Left hindlimb (tissue), 1 donor: Measurements from ENCODE around the gene SAP25.

Source experiments
- DNase-seq: peaks from one replicate; pipeline ENCODE4 v3.0.0-alpha.2; 2018

Gene SAP25

GRCh38 chr7:100573691-100574361 is at the start of gene SAP25:
SAP25 (minus strand) TSS chr7:100573900; CDS start chr7:100573742, 158 bp downstream.
- DNase-seq, result no peak

- no peak for DNase-seq
These were observed 47.9 kb upstream of the SAP25 start for GRCh38 chr7:100621554-100621953.

GRCh38 chr7:100620804-100621203 is 47.1 kb upstream of the SAP25 start:
- no peak for DNase-seq

GRCh38 chr7:100620239-100620638 is 46.5 kb upstream of the SAP25 start:
- no peak for DNase-seq

- no peak for DNase-seq
These were observed 40.7 kb upstream of the SAP25 start for GRCh38 chr7:100614308-100614861.

- no peak for DNase-seq
These were observed 39.9 kb upstream of the SAP25 start for GRCh38 chr7:100613412-100614175.

GRCh38 chr7:100612730-100613390 is 39.2 kb upstream of the SAP25 start:
- DNase-seq, result peak; percentile 58

- DNase-seq, result peak; percentile 99
These were observed 38.5 kb upstream of the SAP25 start, which contains the start of gene MOSPD3 for GRCh38 chr7:100611983-100612729. MOSPD3 (plus strand) TSS chr7:100612540; CDS start chr7:100612792, 252 bp downstream.

GRCh38 chr7:100609958-100610357 is 36.3 kb upstream of the SAP25 start:
- DNase-seq, result no peak

- no peak for DNase-seq
These were observed 33.4 kb upstream of the SAP25 start for GRCh38 chr7:100607111-100607510.

GRCh38 chr7:100606313-100606712 is 32.6 kb upstream of the SAP25 start:
- no peak for DNase-seq

GRCh38 chr7:100604976-100605911 is 31.5 kb upstream of the SAP25 start:
- no peak for DNase-seq

GRCh38 chr7:100604028-100604975 is 30.6 kb upstream of the SAP25 start:
- peak; percentile 83 for DNase-seq

- DNase-seq, result peak; percentile 63
These were observed 30.0 kb upstream of the SAP25 start for GRCh38 chr7:100603726-100604027.

GRCh38 chr7:100602889-100603725 is 29.4 kb upstream of the SAP25 start:
- peak; percentile 96 for DNase-seq

- no peak for DNase-seq
These were observed 27.0 kb upstream of the SAP25 start for GRCh38 chr7:100600730-100601038.

- DNase-seq, result no peak
These were observed 26.4 kb upstream of the SAP25 start for GRCh38 chr7:100599911-100600729.

- DNase-seq, result no peak
These were observed 24.7 kb upstream of the SAP25 start for GRCh38 chr7:100598425-100598824.

- DNase-seq, result no peak
These were observed 21.5 kb upstream of the SAP25 start for GRCh38 chr7:100595188-100595587.
